MM.1S (cell line): ENCODE measurements around the gene MRPS23.

Source experiments
- DNase-seq: peaks from one replicate; pipeline ENCODE4 v3.0.0-alpha.2; 2015
- H2AFZ ChIP-seq: fragments of 300-600 bp; sonication (generic); 2 replicates; pipeline ENCODE4 v1.6.0; 2016; ENCODE audit warnings: antibody characterized with exemption, low read length
- H3F3A ChIP-seq: fragments of 300-600 bp; sonication (generic); 2 replicates; pipeline ENCODE4 v1.6.1; 2016; ENCODE audit warnings: mild to moderate bottlenecking, antibody characterized with exemption, low read length, moderate library complexity, mixed read lengths; ENCODE audit not compliant: insufficient read depth
- H3K27ac ChIP-seq: fragments of 300-600 bp; sonication (generic); 2 replicates; pipeline ENCODE4 v1.5.1; 2016; ENCODE audit warnings: mild to moderate bottlenecking, low read length
- H3K27me3 ChIP-seq: fragments of 300-600 bp; sonication (generic); replicated peaks from 2 replicates; pipeline ENCODE4 v1.6.0; 2016; ENCODE audit warnings: low read length; ENCODE audit not compliant: insufficient read depth
- H3K36me3 ChIP-seq: fragments of 300-600 bp; sonication (generic); replicated peaks from 2 replicates; pipeline ENCODE4 v1.6.1; 2016; ENCODE audit warnings: mild to moderate bottlenecking, low read length, mixed read lengths; ENCODE audit not compliant: insufficient read depth
- H3K4me1 ChIP-seq: fragments of 300-600 bp; sonication (generic); 2 replicates; pipeline ENCODE4 v1.6.1; 2016; ENCODE audit warnings: low read length, mixed read lengths
- H3K4me2 ChIP-seq: fragments of 300-600 bp; sonication (generic); 2 replicates; pipeline ENCODE4 v1.6.0; 2016; ENCODE audit warnings: low read depth, low read length
- H3K4me3 ChIP-seq: fragments of 300-600 bp; sonication (generic); 2 replicates; pipeline ENCODE4 v1.5.1; 2016; ENCODE audit warnings: low read length, mixed read lengths
- H3K79me2 ChIP-seq: fragments of 300-600 bp; sonication (generic); 2 replicates; pipeline ENCODE4 v1.6.1; 2016; ENCODE audit warnings: mixed run types, low read length, mixed read lengths
- H3K9ac ChIP-seq: fragments of 300-600 bp; sonication (generic); 2 replicates; pipeline ENCODE4 v1.6.1; 2016; ENCODE audit warnings: low read length, mixed read lengths
- H3K9me2 ChIP-seq: fragments of 300-600 bp; sonication (generic); replicated peaks from 2 replicates; pipeline ENCODE4 v1.6.1; 2016; ENCODE audit warnings: mild to moderate bottlenecking, low read length, mixed read lengths; ENCODE audit not compliant: insufficient read depth
- H3K9me3 ChIP-seq: fragments of 300-600 bp; sonication (generic); replicated peaks from 2 replicates; pipeline ENCODE4 v1.6.1; 2016; ENCODE audit warnings: mild to moderate bottlenecking, low read length, mixed read lengths; ENCODE audit not compliant: insufficient read depth
- H4K20me1 ChIP-seq: fragments of 300-600 bp; sonication (generic); 2 replicates; pipeline ENCODE4 v1.6.1; 2016; ENCODE audit warnings: mild to moderate bottlenecking, low read length, moderate library complexity, mixed read lengths; ENCODE audit not compliant: insufficient read depth
- EZH2 ChIP-seq: fragments of 300-600 bp; sonication (generic); optimal IDR thresholded peaks from 2 replicates; pipeline ENCODE3; 2017; ENCODE audit warnings: low read depth, mild to moderate bottlenecking, antibody characterized with exemption, low read length, mixed read lengths
- EZH2phosphoT487 ChIP-seq: fragments of 300-600 bp; sonication (generic); IDR thresholded peaks from 2 replicates; pipeline ENCODE4 v1.6.1; 2018; ENCODE audit warnings: antibody characterized with exemption, low read length
- TF ChIP-seq, protein P1 (sequence below): fragments of 300-600 bp; sonication (generic); IDR thresholded peaks from 2 replicates; pipeline ENCODE4 v1.5.1; 2016; ENCODE audit warnings: antibody characterized with exemption, low read length, mixed read lengths

Gene MRPS23

GRCh38 chr17:57895382-57896060, 45.7 kb upstream of the MRPS23 start:
- TF ChIP-seq EZH2phosphoT487 = no peak
- no peak for TF ChIP-seq EZH2
- TF ChIP-seq, protein P1, sequence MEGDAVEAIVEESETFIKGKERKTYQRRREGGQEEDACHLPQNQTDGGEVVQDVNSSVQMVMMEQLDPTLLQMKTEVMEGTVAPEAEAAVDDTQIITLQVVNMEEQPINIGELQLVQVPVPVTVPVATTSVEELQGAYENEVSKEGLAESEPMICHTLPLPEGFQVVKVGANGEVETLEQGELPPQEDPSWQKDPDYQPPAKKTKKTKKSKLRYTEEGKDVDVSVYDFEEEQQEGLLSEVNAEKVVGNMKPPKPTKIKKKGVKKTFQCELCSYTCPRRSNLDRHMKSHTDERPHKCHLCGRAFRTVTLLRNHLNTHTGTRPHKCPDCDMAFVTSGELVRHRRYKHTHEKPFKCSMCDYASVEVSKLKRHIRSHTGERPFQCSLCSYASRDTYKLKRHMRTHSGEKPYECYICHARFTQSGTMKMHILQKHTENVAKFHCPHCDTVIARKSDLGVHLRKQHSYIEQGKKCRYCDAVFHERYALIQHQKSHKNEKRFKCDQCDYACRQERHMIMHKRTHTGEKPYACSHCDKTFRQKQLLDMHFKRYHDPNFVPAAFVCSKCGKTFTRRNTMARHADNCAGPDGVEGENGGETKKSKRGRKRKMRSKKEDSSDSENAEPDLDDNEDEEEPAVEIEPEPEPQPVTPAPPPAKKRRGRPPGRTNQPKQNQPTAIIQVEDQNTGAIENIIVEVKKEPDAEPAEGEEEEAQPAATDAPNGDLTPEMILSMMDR = no peak
- no peaks in the 10 kb centered on the region for H3K79me2 ChIP-seq
- no peak overlapping the region for H3K9ac ChIP-seq
- no peak overlapping the region for H3K27ac ChIP-seq
- DNase-seq = no peak
- H2AFZ ChIP-seq = no peak overlapping the region
- H3K36me3 ChIP-seq = no peaks in the 10 kb centered on the region
- no peaks in the 10 kb centered on the region for H3K4me1 ChIP-seq
- no peak overlapping the region for H3K4me2 ChIP-seq
- H3K4me3 ChIP-seq = no peak overlapping the region
- no peaks in the 10 kb centered on the region for H4K20me1 ChIP-seq
- no peaks in the 10 kb centered on the region for H3F3A ChIP-seq
- H3K27me3 ChIP-seq = no peaks in the 10 kb centered on the region
- no peaks in the 10 kb centered on the region for H3K9me3 ChIP-seq
- no peaks in the 10 kb centered on the region for H3K9me2 ChIP-seq

DNA sequence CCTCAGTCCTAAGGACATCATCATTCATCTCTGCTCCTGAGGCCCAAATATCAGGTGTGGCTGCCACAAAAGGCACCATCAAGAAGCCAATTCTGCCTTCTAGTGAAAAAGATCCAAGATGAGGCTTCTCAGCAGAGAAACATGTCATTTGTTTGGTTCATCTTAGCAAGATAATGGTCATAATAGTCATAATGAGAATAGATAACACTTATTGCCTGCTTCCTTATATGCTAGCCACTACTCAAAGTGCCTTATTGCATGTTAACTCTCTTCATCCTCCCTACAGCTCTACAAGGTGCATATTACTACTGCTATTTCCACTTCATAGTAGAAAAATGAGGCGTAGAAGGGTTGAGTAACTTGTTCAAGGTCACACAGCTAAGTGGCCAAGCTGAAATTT, 45.0 kb upstream of the MRPS23 start:
- no peak overlapping the region for H3K27ac ChIP-seq
- no peak overlapping the region for H2AFZ ChIP-seq
- H3K79me2 ChIP-seq = no peaks in the 10 kb centered on the region
- no peaks in the 10 kb centered on the region for H4K20me1 ChIP-seq
- TF ChIP-seq EZH2 (no peak), EZH2phosphoT487 (no peak)
- TF ChIP-seq, protein P1 = no peak
- no peak overlapping the region for H3K4me3 ChIP-seq
- H3K36me3 ChIP-seq = no peaks in the 10 kb centered on the region
- H3K9me2 ChIP-seq = no peaks in the 10 kb centered on the region
- no peaks in the 10 kb centered on the region for H3K27me3 ChIP-seq
- H3K4me1 ChIP-seq = no peaks in the 10 kb centered on the region
- H3K9ac ChIP-seq = no peak overlapping the region
- DNase-seq = no peak
- H3K9me3 ChIP-seq = no peaks in the 10 kb centered on the region
- H3F3A ChIP-seq = no peaks in the 10 kb centered on the region
- no peak overlapping the region for H3K4me2 ChIP-seq

GRCh38 chr17:57892820-57893595, 43.2 kb upstream of the MRPS23 start:
- TF ChIP-seq, protein P1 = no peak
- TF ChIP-seq EZH2phosphoT487 (no peak), EZH2 (no peak)
- Histone ChIP-seq H3F3A (no peaks in the 10 kb centered on the region), H3K9me2 (no peaks in the 10 kb centered on the region), H3K4me2 (no peak overlapping the region), H3K9ac (no peak overlapping the region), H3K9me3 (no peaks in the 10 kb centered on the region), H2AFZ (no peak overlapping the region), H4K20me1 (no peaks in the 10 kb centered on the region), H3K4me1 (no peaks in the 10 kb centered on the region), H3K27me3 (no peaks in the 10 kb centered on the region), H3K4me3 (no peak overlapping the region), H3K27ac (no peak overlapping the region), H3K36me3 (no peaks in the 10 kb centered on the region), H3K79me2 (no peaks in the 10 kb centered on the region)
- DNase-seq = no peak
